ENCODE data around the gene PDE8B. TPM values are rescaled to one million over a fixed set of nuclear protein-coding genes. Genes with fewer than 3 reads are reported as not detected.

The PDE8B gene
- total RNA-seq, 1 experiment from 2014 or later, result 0.86 TPM

DNA sequence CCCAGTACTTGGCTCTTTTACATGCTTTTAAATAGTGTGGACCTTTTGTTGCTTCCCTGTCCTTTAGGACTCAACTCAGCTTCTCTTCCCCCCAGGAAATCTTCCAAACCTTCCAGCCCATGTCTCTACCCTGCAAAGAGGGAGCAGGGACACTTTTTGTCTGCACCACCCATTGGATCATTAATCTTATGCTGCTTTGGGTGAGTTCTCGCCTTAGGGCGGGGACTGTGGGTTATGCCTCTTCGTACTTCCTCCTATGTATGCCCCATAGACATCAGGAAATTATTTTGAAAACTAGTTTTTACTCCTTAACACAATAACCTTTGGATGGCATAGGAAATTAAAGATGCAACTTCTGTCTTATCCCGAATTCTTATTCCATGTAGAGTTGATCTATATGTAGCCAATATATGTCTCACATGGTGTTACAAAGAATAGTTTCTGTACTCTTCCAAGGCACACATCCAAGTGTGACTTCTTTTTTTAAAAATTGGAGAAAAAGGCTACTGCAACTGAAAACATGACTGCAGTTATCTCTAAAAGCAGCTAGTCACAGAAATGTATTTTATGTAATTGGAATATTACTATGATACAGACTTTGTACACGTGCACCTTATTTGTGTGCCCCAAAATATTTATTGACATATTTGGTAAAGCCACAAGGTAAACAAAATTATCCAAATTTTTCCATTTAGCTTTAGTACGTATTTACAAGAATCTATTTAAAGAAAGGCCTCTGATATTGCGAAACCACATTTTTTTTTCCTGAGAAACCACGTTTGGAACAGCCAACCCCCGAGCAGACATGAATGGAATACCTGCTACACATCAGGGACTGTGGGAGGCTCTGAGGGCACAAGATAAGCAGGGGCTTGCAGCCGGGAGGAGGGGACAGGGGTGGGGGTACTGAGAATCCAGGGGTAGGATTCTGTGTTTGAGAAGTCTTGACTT is 148.1 kb downstream of the PDE8B start:
- POLR2A ChIA-PET, result no interaction called here
- peak overlapping the region; percentile 51 for H3K27ac Mint-ChIP-seq (ENCODE audit: unreplicated experiment)
- H3K9me3 Mint-ChIP-seq (ENCODE audit: unreplicated experiment), result peaks cover 9% of the 10 kb centered on the region
- H3K36me3 Mint-ChIP-seq (ENCODE audit: insufficient read depth, unreplicated experiment), result no peaks in the 10 kb centered on the region
- H3K4me1 Mint-ChIP-seq (ENCODE audit: low read depth, unreplicated experiment), result peaks cover 23% of the 10 kb centered on the region
- H3K27me3 ChIP-seq (replicated peaks; ENCODE audit: control insufficient read depth, insufficient read depth, low read length), result no peaks in the 10 kb centered on the region
- no peaks in the 10 kb centered on the region for H3K27me3 Mint-ChIP-seq (ENCODE audit: insufficient read depth, unreplicated experiment)
- CTCF ChIA-PET, result no interaction called here
- intact Hi-C loops (cut with micrococcal nuclease; ENCODE audit: unreplicated experiment), result loop anchor here (2.0 kb wide), 1 partner anchor 68 kb away; no protein-coding TSS in a partner anchor
- DNase-seq, result peak; percentile 47 to 53
- no peak overlapping the region for H3K4me3 ChIP-seq (ENCODE audit: low read depth, low read length)
- H3K4me1 ChIP-seq, result peaks cover 22% of the 10 kb centered on the region
- H3K36me3 ChIP-seq (ENCODE audit: control insufficient read depth, insufficient read depth, low read length), result no peaks in the 10 kb centered on the region
- BruUV-seq (replicated peaks), result no TSS peak
- no peak for TF ChIP-seq CTCF (IDR thresholded peaks at IDR 0.05; ENCODE audit: insufficient read depth in 1 of 2, low read depth in 1 of 2, low read length in 1 of 2, severe bottlenecking in 1 of 2, unreplicated experiment in 1 of 2)
- 0 out of 2 replicates have a peak, but pooled peaks cover 3% of the 10 kb centered on the region for H3K9me3 ChIP-seq
- no peak overlapping the region for H3K4me3 Mint-ChIP-seq (ENCODE audit: unreplicated experiment)

DNA sequence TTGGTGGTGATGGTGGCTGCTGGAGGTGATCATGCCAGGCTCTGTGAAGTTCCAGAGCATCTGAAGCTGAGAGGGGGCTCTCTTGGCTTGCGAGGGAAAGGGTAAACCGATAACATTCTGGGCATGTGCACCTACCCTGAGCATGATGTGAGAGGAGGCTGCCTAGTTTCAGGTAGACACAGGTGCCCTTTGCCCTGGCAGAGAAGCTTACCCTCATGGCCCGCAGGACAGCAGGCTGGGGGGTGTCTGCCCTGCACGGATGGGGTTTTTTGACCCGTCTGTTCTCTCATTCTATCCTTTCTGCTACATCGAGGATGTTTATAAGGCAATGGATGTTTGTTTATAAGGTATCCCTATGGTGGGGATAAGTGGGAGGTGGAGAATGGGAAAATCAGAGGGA is 148.8 kb downstream of the PDE8B start:
- Mint-ChIP-seq H3K27ac (ENCODE audit: unreplicated experiment) (peak overlapping the region; percentile 51), H3K9me3 (ENCODE audit: unreplicated experiment) (peaks cover 9% of the 10 kb centered on the region), H3K4me3 (ENCODE audit: unreplicated experiment) (no peak overlapping the region), H3K36me3 (ENCODE audit: insufficient read depth, unreplicated experiment) (no peaks in the 10 kb centered on the region), H3K4me1 (ENCODE audit: low read depth, unreplicated experiment) (peaks cover 22% of the 10 kb centered on the region), H3K27me3 (ENCODE audit: insufficient read depth, unreplicated experiment) (no peaks in the 10 kb centered on the region)
- intact Hi-C loops (cut with micrococcal nuclease; ENCODE audit: unreplicated experiment), result loop anchor here (2.0 kb wide), 1 partner anchor 68 kb away; no protein-coding TSS in a partner anchor
- POLR2A ChIA-PET, result no interaction called here
- H3K4me1 ChIP-seq, result peaks cover 22% of the 10 kb centered on the region
- no peak for DNase-seq
- H3K9me3 ChIP-seq, result 0 out of 2 replicates have a peak, but pooled peaks cover 3% of the 10 kb centered on the region
- H3K36me3 ChIP-seq (ENCODE audit: control insufficient read depth, insufficient read depth, low read length), result no peaks in the 10 kb centered on the region
- TF ChIP-seq CTCF (IDR thresholded peaks at IDR 0.05; ENCODE audit: insufficient read depth in 1 of 2, low read depth in 1 of 2, low read length in 1 of 2, severe bottlenecking in 1 of 2, unreplicated experiment in 1 of 2), result no peak
- CTCF ChIA-PET, result interaction anchor here (0.7 kb wide), 1 partner anchor 148 kb away, joined by 3 read pairs; no protein-coding TSS in a partner anchor
- BruUV-seq (replicated peaks), result no TSS peak
- H3K27me3 ChIP-seq (replicated peaks; ENCODE audit: control insufficient read depth, insufficient read depth, low read length), result no peaks in the 10 kb centered on the region
- H3K4me3 ChIP-seq (ENCODE audit: low read depth, low read length), result no peak overlapping the region

DNA sequence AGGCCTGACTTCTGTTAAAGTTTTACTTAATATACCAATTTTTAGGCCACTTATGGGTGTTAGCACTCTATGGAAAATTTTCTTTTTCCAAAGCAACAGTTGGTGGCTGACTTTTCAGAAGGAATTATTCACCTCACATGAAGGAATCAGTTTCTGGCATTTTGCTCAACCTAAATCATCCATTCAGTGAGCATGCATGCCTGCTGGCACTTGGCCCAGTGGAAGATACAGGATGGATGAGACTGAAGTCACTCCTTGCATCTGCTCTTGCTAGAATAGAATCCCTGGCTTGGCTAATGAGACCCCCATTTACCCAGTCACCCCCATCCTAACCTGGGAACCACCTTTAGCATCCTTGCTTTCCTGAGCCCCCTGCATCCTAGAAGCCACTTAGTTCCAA is 149.9 kb downstream of the PDE8B start:
- H3K36me3 Mint-ChIP-seq (ENCODE audit: insufficient read depth, unreplicated experiment), result no peaks in the 10 kb centered on the region
- Histone ChIP-seq H3K9me3 (0 out of 2 replicates have a peak, but pooled peaks cover 3% of the 10 kb centered on the region), H3K27me3 (replicated peaks; ENCODE audit: control insufficient read depth, insufficient read depth, low read length) (no peaks in the 10 kb centered on the region), H3K4me3 (ENCODE audit: low read depth, low read length) (no peak overlapping the region), H3K36me3 (ENCODE audit: control insufficient read depth, insufficient read depth, low read length) (no peaks in the 10 kb centered on the region), H3K4me1 (peaks cover 22% of the 10 kb centered on the region)
- H3K27ac Mint-ChIP-seq (ENCODE audit: unreplicated experiment), result no peak overlapping the region
- peaks cover 9% of the 10 kb centered on the region for H3K9me3 Mint-ChIP-seq (ENCODE audit: unreplicated experiment)
- BruUV-seq (replicated peaks), result no TSS peak
- ChIA-PET CTCF (no interaction called here), POLR2A (no interaction called here)
- no peak for TF ChIP-seq CTCF (IDR thresholded peaks at IDR 0.05; ENCODE audit: insufficient read depth in 1 of 2, low read depth in 1 of 2, low read length in 1 of 2, severe bottlenecking in 1 of 2, unreplicated experiment in 1 of 2)
- no peak overlapping the region for H3K4me3 Mint-ChIP-seq (ENCODE audit: unreplicated experiment)
- peaks cover 22% of the 10 kb centered on the region for H3K4me1 Mint-ChIP-seq (ENCODE audit: low read depth, unreplicated experiment)
- DNase-seq, result no peak
- intact Hi-C loops (cut with micrococcal nuclease; ENCODE audit: unreplicated experiment), result no loop called here
- H3K27me3 Mint-ChIP-seq (ENCODE audit: insufficient read depth, unreplicated experiment), result no peaks in the 10 kb centered on the region

Data from Caco-2 (cell line).